GM10266 (cell line): ENCODE measurements around the gene DYNLRB1.

Experiments
- DNase-seq: peaks from one replicate; pipeline ENCODE4 v3.0.0; 2012; ENCODE audit errors: extremely low spot score
- TF ChIP-seq, protein P1 (sequence below): IDR thresholded peaks from 2 replicates; pipeline ENCODE4 v1.5.1; 2012; ENCODE audit warnings: mild to moderate bottlenecking, low read depth; ENCODE audit not compliant: control insufficient read depth, insufficient read depth; ENCODE audit errors: missing control alignments

The DYNLRB1 gene

DNA sequence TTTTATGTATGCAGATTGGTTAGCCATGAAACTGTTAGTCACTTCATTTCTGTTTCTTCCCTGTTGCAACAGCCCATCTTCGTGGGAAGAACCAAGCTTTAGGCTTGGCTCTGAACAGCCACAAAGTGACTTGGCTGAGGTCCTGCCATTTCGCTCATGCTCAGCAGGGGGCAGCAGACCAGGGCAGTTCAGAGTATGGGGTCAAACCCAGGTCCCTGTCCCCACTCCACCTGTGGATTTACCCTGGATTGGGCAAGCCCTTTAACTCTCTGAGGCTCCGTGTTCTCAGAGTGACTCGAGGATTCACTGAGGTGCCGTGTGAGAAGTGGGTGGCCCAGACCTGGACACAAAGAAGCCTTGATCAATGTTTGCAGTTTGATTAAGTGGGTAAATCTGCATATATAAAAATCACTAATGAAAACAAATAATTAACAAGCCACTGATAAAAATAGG, 22.5 kb downstream of the DYNLRB1 start:
- DNase-seq: peak; percentile 54
- TF ChIP-seq, protein P1, sequence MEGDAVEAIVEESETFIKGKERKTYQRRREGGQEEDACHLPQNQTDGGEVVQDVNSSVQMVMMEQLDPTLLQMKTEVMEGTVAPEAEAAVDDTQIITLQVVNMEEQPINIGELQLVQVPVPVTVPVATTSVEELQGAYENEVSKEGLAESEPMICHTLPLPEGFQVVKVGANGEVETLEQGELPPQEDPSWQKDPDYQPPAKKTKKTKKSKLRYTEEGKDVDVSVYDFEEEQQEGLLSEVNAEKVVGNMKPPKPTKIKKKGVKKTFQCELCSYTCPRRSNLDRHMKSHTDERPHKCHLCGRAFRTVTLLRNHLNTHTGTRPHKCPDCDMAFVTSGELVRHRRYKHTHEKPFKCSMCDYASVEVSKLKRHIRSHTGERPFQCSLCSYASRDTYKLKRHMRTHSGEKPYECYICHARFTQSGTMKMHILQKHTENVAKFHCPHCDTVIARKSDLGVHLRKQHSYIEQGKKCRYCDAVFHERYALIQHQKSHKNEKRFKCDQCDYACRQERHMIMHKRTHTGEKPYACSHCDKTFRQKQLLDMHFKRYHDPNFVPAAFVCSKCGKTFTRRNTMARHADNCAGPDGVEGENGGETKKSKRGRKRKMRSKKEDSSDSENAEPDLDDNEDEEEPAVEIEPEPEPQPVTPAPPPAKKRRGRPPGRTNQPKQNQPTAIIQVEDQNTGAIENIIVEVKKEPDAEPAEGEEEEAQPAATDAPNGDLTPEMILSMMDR: peak; percentile 84

DNA sequence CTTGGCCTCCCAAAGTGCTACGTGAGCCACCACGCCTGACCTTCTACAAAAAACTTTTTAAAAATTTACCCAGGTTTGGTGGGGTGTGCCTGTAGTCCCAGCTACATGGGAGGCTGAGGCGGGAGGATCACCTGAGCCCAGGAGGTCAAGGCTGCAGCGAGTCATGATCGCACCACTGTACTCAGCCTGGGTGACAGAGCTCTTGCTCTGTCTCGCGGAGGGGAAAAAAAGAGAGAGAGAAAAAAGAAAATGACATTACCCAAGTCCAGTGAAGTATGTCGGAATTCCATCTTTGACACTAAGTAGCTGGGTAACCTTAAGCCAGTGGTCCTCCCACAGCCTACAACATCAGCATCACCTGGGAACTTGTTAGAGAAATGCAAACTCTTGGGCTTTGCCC, 23.5 kb downstream of the DYNLRB1 start:
- TF ChIP-seq, protein P1: no peak
- DNase-seq: no peak

DNA sequence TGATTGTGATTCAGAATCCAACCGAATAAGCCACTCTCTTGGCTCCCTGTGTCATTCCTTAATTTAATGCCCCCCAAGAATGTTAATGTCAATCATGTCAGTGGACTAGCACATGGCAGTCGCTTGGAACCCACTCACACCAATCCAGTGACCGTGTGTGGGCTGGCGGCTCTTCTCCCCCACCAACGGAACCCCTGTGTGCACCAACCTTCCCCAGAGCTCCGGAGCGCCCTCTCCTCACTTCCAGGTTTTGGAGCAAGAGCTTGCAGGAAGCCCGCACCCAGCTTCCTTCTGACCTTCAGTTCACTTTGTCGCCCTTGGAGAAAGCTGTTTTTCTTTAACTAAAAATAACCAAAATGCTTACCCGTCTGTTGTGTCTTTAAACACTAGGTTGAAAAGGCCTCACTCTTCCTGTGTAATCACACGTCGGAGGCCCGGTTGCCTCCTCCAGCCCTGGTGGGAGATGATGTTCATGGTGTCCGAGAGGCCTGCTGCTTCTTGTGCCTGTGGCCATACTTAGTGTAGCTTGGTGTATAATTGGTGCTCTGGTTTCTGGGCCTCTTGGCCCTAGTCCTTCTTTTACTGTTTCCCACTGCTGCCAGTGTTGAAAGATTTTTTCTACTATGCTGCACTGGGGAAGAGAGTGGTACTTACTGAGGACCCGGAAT, 24.5 kb downstream of the DYNLRB1 start:
- DNase-seq: no peak
- TF ChIP-seq, protein P1: no peak

DNA sequence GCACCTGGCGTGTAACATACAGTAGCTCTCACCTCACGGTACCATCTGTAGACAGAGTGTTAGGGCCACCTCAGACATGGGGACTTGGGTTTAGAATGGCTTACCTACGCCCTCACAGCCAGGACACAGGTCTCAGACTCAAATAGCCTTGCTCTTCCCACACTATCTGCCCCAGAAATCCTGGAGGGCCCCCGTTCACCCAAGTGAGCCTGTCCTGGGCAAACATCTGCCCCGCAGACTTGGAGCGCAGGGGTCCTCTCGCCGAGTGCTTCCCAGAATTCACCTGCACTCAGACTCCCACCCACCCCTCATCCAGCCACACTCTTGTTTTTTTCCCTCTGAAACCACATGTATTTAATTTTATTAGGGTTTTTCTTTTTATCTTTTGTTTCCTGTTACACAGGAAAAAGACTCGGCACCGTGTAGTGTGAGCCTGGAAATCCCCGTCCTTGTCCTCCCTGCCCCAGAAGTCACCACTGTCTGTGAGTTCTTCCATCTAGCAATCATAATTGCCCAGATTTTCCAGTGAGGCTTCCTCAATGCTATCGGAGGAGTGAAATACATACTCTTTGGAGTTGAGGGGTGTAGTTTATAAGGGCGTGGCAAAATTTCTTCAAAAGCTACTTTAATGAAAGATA, 25.2 kb downstream of the DYNLRB1 start:
- TF ChIP-seq, protein P1: no peak
- no peak for DNase-seq

DNA sequence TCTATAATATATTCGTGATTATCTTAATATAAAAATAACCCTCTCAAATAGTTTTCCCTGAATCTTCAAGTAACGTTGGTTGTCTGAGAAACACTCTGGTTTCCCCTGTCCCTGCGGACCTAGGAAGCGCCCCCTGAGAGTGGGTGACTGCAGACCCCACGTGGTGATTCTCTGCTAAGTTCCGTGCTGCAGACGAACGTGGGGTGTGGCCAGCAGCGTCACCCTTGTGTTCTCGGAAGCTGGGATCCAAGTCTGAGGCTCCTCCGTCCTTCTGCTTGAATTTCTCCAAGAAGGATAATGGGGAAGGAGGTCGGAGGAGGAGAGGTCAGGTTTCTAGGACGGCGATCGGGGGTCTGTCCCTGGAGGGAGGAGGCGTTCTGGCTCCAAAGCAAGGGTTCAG, 25.7 kb downstream of the DYNLRB1 start:
- TF ChIP-seq, protein P1: no peak
- no peak for DNase-seq

DNA sequence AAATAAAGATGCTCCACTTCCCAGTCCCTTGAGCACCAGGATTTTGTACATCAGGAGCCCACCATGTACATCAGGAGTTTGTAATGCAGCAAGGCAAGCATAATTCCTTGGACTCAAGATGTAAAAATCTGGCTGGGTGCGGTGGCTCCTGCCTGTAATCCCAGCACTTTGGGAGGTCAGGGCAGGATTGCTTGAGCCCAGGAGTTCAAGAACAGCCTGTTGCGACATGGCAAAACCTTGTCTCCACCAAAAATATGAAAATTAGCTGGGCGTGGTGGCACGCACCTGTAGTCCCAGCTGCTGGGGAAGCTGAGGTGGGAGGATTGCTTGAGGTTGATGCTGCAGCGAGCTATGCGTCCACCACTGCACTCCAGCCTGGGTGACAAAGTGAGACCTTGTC, 26.2 kb downstream of the DYNLRB1 start:
- DNase-seq: no peak
- TF ChIP-seq, protein P1: no peak

DNA sequence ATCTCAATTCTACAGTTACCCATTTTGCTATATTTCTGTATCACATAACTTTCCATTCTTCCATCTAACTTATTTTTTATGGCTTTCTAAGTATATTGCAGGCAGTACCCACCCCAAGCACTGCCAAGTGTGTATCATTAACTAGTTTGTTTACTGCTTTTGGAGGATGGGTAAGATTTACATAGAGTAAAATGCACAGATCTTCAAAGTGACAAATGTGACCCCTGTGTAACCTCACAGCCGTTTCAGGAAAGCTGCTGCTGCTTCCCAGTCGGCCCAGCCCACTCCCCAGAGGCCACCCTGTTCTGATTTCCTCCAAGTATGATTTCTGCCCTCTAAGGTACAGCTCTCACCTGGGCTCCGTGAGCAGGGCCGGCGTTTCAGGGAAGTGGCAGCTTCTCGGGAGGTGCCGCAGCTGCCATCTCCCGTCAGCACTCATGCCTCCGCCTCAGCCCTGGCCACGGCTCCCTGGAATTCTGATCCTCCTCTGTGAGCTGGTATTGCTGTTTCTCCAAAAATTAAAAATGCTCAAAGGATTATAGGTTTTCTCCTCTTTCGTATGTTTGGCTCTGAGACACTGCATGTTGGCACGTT, 27.3 kb downstream of the DYNLRB1 start:
- no peak for DNase-seq
- TF ChIP-seq, protein P1: no peak
